ENCODE data around the gene VAC14.

The VAC14 gene

DNA sequence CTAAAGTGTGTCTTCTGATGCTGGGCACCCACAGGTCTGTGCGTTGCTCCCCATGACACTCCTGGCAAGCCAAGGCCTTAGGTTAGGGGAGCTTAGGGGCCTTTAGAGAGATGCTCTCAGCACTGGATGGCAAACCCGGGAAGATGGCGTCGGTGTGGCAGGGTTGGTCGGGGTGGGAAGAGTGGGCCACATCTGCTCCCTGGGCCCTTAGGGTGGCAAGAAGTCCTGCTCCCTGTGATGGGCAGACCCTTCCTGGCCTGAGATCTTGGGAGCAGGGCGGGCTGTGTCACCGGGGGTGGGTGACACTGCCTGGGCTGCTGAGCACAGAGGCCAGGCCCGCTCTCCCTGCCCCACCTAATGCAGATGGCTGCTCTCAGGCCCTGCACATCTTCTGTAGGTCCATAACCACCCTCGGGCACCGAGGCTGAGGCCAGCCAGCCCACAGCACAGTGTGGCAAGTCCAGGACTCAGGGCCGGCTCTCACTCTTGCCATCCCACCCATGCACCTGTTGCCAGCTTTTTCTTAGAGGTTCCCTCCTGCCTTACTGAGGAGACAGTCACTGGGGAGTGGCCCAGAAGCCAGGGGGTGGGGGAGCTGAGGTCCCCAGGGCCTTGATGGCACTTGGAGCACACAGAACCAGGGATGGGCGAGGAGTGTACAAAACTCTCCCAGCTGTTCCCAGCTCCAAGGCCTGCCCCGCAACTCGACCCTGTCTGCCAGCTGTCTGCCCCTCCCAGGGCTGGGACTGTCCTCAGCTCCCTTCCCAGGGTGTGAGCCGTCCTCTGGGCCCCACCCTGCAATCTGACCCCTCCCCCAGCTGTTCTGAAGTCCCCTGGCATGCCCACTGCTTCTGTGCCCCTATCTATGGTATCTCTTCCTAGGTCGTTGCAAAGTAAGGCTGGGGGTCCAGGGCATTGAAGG lies 110.7 kb downstream of the VAC14 start:
- Histone ChIP-seq H3K9me2 (replicated peaks; ENCODE audit: low read depth, low read length) (no peaks in the 10 kb centered on the region), H3K4me3 (ENCODE audit: low read length, poor library complexity, severe bottlenecking) (no peak overlapping the region), H3K9ac (ENCODE audit: low read depth, low read length, poor library complexity, severe bottlenecking) (no peak overlapping the region), H2AFZ (ENCODE audit: low read length) (no peak overlapping the region), H4K20me1 (ENCODE audit: insufficient read depth, low read length, poor library complexity, severe bottlenecking) (no peaks in the 10 kb centered on the region), H3K4me1 (ENCODE audit: insufficient read depth, low read length, poor library complexity, severe bottlenecking) (peaks cover 28% of the 10 kb centered on the region), H3K27me3 (ENCODE audit: insufficient read depth, low read length, poor library complexity, severe bottlenecking) (no peaks in the 10 kb centered on the region), H3K4me2 (ENCODE audit: low read depth, low read length, poor library complexity, severe bottlenecking) (no peak overlapping the region), H3K79me2 (ENCODE audit: insufficient read depth, low read length) (peaks cover 6% of the 10 kb centered on the region; the same call in 1 of the 2 replicates), H3K36me3 (ENCODE audit: insufficient read depth, low read length) (no peaks in the 10 kb centered on the region), H3K9me3 (ENCODE audit: insufficient read depth, low read depth, low read length) (no peaks in the 10 kb centered on the region), H3F3A (ENCODE audit: low read depth) (no peaks in the 10 kb centered on the region)
- TF ChIP-seq, protein P1, sequence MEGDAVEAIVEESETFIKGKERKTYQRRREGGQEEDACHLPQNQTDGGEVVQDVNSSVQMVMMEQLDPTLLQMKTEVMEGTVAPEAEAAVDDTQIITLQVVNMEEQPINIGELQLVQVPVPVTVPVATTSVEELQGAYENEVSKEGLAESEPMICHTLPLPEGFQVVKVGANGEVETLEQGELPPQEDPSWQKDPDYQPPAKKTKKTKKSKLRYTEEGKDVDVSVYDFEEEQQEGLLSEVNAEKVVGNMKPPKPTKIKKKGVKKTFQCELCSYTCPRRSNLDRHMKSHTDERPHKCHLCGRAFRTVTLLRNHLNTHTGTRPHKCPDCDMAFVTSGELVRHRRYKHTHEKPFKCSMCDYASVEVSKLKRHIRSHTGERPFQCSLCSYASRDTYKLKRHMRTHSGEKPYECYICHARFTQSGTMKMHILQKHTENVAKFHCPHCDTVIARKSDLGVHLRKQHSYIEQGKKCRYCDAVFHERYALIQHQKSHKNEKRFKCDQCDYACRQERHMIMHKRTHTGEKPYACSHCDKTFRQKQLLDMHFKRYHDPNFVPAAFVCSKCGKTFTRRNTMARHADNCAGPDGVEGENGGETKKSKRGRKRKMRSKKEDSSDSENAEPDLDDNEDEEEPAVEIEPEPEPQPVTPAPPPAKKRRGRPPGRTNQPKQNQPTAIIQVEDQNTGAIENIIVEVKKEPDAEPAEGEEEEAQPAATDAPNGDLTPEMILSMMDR (conservative IDR thresholded peaks at IDR 0.05; ENCODE audit: low read length) = no peak
- TF ChIP-seq EZH2phosphoT487 (IDR thresholded peaks at IDR 0.05; ENCODE audit: borderline replicate concordance) = no peak

DNA sequence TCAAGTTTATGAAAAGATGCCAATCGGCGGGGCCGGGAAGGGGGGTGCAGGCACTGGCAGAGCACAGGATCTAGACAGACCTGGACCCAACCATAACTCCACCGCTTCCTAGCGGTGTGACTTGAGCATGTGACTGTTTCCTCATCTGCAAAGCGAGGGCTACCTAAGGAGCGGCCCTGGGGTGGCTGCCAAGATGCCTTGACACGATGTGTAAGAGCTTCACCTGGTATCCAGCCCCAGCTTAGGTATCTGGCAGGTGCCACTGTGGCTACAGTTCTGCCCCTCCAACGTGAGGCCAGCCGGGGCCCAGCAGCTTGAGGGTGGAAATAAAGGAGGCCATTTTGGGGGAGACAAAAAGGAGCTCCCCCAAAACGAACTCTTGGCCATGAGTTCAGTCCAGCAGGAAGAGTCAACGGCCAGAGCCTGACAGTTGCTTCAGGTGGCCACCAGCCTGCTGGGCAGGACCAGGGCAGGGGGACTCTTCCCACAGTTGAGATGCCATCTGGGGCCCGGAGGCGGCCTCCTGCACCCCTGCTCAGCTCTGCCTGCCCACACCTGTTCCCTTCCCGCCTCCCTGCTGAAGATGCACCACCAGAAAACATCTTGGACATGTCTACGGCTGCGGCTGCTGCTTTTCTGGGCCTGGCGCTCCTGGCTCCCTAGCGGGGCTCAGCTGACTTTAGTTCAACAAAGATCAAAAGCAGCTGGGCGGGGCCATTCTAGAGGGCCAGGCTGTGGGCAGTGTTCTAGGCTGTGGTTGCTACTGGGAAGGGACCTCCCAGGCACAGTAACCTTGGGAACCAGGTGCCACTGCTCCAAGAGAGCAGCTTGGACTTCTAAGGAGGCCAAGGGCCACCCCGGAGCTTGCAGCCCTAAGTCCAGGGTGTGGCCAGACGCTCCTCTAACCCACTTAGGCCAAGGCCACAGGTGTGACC lies 111.7 kb downstream of the VAC14 start:
- Histone ChIP-seq H3K4me1 (ENCODE audit: insufficient read depth, low read length, poor library complexity, severe bottlenecking) (peaks cover 24% of the 10 kb centered on the region), H3K36me3 (ENCODE audit: insufficient read depth, low read length) (no peaks in the 10 kb centered on the region), H3K9me3 (ENCODE audit: insufficient read depth, low read depth, low read length) (no peaks in the 10 kb centered on the region), H3K79me2 (ENCODE audit: insufficient read depth, low read length) (peaks cover 11% of the 10 kb centered on the region; the same call in 1 of the 2 replicates), H3K9me2 (replicated peaks; ENCODE audit: low read depth, low read length) (no peaks in the 10 kb centered on the region), H3K9ac (ENCODE audit: low read depth, low read length, poor library complexity, severe bottlenecking) (no peak overlapping the region), H4K20me1 (ENCODE audit: insufficient read depth, low read length, poor library complexity, severe bottlenecking) (no peaks in the 10 kb centered on the region), H2AFZ (ENCODE audit: low read length) (no peak overlapping the region), H3F3A (ENCODE audit: low read depth) (no peaks in the 10 kb centered on the region), H3K27me3 (ENCODE audit: insufficient read depth, low read length, poor library complexity, severe bottlenecking) (no peaks in the 10 kb centered on the region), H3K4me2 (ENCODE audit: low read depth, low read length, poor library complexity, severe bottlenecking) (no peak overlapping the region), H3K4me3 (ENCODE audit: low read length, poor library complexity, severe bottlenecking) (no peak overlapping the region)
- no peak for TF ChIP-seq EZH2phosphoT487 (IDR thresholded peaks at IDR 0.05; ENCODE audit: borderline replicate concordance)
- TF ChIP-seq, protein P1 (conservative IDR thresholded peaks at IDR 0.05; ENCODE audit: low read length) = no peak

DNA sequence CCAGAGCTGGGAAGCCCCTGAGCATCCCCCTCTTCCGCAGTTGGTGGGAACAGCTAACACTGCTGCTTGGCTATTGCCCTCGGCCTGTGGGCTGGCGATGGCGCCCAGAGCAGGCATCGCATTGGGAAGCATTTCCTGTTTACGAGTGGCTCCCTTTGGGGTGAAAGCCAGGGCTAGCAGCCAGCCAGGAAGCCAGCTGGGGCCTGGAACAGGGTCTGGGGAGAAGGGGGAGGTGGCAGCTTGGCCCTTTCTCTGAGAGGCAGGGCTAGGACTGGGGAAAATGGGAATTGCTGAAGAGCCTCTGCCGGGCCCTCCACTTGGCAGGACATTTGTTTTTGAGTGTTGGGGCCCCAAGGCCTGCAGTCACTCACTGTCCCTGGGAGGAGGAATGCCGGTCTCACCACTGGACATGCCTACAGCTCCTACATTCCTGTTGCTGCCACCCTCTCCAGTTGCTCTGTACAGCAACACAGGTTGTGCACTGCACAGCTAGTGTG lies 112.7 kb downstream of the VAC14 start:
- H3F3A ChIP-seq (ENCODE audit: low read depth) = no peaks in the 10 kb centered on the region
- no peaks in the 10 kb centered on the region for H3K9me2 ChIP-seq (replicated peaks; ENCODE audit: low read depth, low read length)
- H3K9me3 ChIP-seq (ENCODE audit: insufficient read depth, low read depth, low read length) = no peaks in the 10 kb centered on the region
- H2AFZ ChIP-seq (ENCODE audit: low read length) = no peak overlapping the region
- no peaks in the 10 kb centered on the region for H4K20me1 ChIP-seq (ENCODE audit: insufficient read depth, low read length, poor library complexity, severe bottlenecking)
- H3K4me1 ChIP-seq (ENCODE audit: insufficient read depth, low read length, poor library complexity, severe bottlenecking) = peaks cover 24% of the 10 kb centered on the region
- peaks cover 18% of the 10 kb centered on the region; the same call in 1 of the 2 replicates for H3K79me2 ChIP-seq (ENCODE audit: insufficient read depth, low read length)
- no peak overlapping the region for H3K4me2 ChIP-seq (ENCODE audit: low read depth, low read length, poor library complexity, severe bottlenecking)
- H3K27me3 ChIP-seq (ENCODE audit: insufficient read depth, low read length, poor library complexity, severe bottlenecking) = no peaks in the 10 kb centered on the region
- H3K36me3 ChIP-seq (ENCODE audit: insufficient read depth, low read length) = no peaks in the 10 kb centered on the region
- H3K4me3 ChIP-seq (ENCODE audit: low read length, poor library complexity, severe bottlenecking) = no peak overlapping the region
- TF ChIP-seq, protein P1 (conservative IDR thresholded peaks at IDR 0.05; ENCODE audit: low read length) = no peak
- no peak for TF ChIP-seq EZH2phosphoT487 (IDR thresholded peaks at IDR 0.05; ENCODE audit: borderline replicate concordance)
- no peak overlapping the region for H3K9ac ChIP-seq (ENCODE audit: low read depth, low read length, poor library complexity, severe bottlenecking)
